Gastrocnemius medialis (tissue), 4 donors: ENCODE data around the gene PPP2R5E. TPM values are rescaled to one million over a fixed set of nuclear protein-coding genes. Genes with fewer than 3 reads are reported as not detected.

ENCODE experiments used
- ATAC-seq, 2 donors: fragments of 150-250 bp; one replicate each; pipeline ENCODE4 v1.9.1; 2016
- DNase-seq, 2 donors: peaks; one replicate each; pipeline ENCODE4 v3.0.0-alpha.2; 2019
- H3K27ac ChIP-seq, 4 donors: fragments of 200-600 bp; sonication (generic); 1 replicate in 1 of 4; 2 replicates in 3 of 4; pipeline ENCODE4 v1.5.1; 2016 to 2018; ENCODE audit warnings: mild to moderate bottlenecking in 2 of 4, moderate library complexity in 1 of 4
- H3K27me3 ChIP-seq, 3 donors: fragments of 200-600 bp; sonication (generic) in 2 of 3; 1 replicate in 1 of 3; 2 replicates in 2 of 3; pipeline versions ENCODE4 v1.5.1 to v1.6.0; 2016 to 2019; ENCODE audit warnings: mild to moderate bottlenecking in 1 of 3, moderate library complexity in 1 of 3
- H3K36me3 ChIP-seq, 2 donors: fragments of 200-600 bp; sonication (generic) in 1 of 2; one replicate each; pipeline ENCODE4 v1.5.1; 2017 to 2018
- H3K4me1 ChIP-seq, 2 donors: fragments of 200-600 bp; sonication (generic) in 1 of 2; one replicate each; pipeline ENCODE4 v1.5.1; 2016 to 2017; ENCODE audit warnings: mild to moderate bottlenecking in 2 of 2
- H3K4me3 ChIP-seq, 4 donors: fragments of 200-600 bp; sonication (generic) in 3 of 4; 1 replicate in 1 of 4; 2 replicates in 3 of 4; pipeline ENCODE4 v1.5.1; 2016 to 2019; ENCODE audit warnings: mild to moderate bottlenecking in 2 of 4
- H3K9me3 ChIP-seq, 3 donors: fragments of 200-600 bp; sonication (generic) in 2 of 3; 1 replicate in 1 of 3; 2 replicates in 2 of 3; pipeline ENCODE4 v1.5.1; 2016 to 2019
- POLR2A ChIP-seq, 2 donors: fragments of 450-650 bp; IDR thresholded peaks; one replicate each; pipeline ENCODE4 v1.6.1; 2017; ENCODE audit warnings: antibody characterized with exemption in 2 of 2, mild to moderate bottlenecking in 2 of 2, moderate library complexity in 2 of 2
- in situ Hi-C, 4 donors: fragments of 200-750 bp; cut with MboI; loops; one replicate each; pipeline versions ENCODE4 v1.15.0 to v1.8.0; 2017; ENCODE audit warnings: low sequenced_read_pairs in 4 of 4
- intact Hi-C: fragments of 100-400 bp; cut with DNase I; formaldehyde crosslinking; loops from one replicate; pipeline ENCODE4 v1.15.1; 2023; ENCODE audit warnings: low total_unique reads
- total RNA-seq, 4 donors: library from RNA; depleted of rRNA; stranded (reverse); fragments of >200 nt; gene quantifications; one replicate each; pipeline versions ENCODE4 v1.1.0 to v1.2.3, GENCODE V29; 2016
- TF ChIP-seq, protein P1 (sequence below), 5 experiments: fragments of 450-650 bp in 3 of 5; fragments of 200-600 bp in 2 of 5; sonication (generic) in 2 of 5; IDR thresholded peaks in 4 of 5; conservative IDR thresholded peaks in 1 of 5; 1 replicate in 4 of 5; 2 replicates in 1 of 5; pipeline ENCODE4 v1.5.1; 2016 to 2019; ENCODE audit warnings: antibody characterized with exemption in 5 of 5, mild to moderate bottlenecking in 3 of 5, moderate library complexity in 3 of 5

The PPP2R5E gene
- total RNA-seq, 4 donors from 2014 or later, result 14.6 to 25.8 (median 22.3) TPM

GRCh38 chr14:63501429-63501828 is 41.7 kb downstream of the PPP2R5E start:
- H3K27ac ChIP-seq, result no peak overlapping the region
- H3K27me3 ChIP-seq, result no peaks in the 10 kb centered on the region
- intact Hi-C loops (no loop called here), in situ Hi-C loops (no loop called here)
- peaks cover 36 to 40% of the 10 kb centered on the region in 2 donors for H3K4me1 ChIP-seq
- H3K36me3 ChIP-seq, result no peaks in the 10 kb centered on the region
- H3K9me3 ChIP-seq, result no peaks in the 10 kb centered on the region
- no peak for TF ChIP-seq POLR2A (IDR thresholded peaks at IDR 0.05)
- TF ChIP-seq, protein P1, sequence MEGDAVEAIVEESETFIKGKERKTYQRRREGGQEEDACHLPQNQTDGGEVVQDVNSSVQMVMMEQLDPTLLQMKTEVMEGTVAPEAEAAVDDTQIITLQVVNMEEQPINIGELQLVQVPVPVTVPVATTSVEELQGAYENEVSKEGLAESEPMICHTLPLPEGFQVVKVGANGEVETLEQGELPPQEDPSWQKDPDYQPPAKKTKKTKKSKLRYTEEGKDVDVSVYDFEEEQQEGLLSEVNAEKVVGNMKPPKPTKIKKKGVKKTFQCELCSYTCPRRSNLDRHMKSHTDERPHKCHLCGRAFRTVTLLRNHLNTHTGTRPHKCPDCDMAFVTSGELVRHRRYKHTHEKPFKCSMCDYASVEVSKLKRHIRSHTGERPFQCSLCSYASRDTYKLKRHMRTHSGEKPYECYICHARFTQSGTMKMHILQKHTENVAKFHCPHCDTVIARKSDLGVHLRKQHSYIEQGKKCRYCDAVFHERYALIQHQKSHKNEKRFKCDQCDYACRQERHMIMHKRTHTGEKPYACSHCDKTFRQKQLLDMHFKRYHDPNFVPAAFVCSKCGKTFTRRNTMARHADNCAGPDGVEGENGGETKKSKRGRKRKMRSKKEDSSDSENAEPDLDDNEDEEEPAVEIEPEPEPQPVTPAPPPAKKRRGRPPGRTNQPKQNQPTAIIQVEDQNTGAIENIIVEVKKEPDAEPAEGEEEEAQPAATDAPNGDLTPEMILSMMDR (IDR thresholded peaks at IDR 0.05 in 4 of 5, conservative IDR thresholded peaks at IDR 0.05 in 1 of 5), result no peak
- no peak for ATAC-seq
- no peak overlapping the region for H3K4me3 ChIP-seq
- DNase-seq, result no peak

DNA sequence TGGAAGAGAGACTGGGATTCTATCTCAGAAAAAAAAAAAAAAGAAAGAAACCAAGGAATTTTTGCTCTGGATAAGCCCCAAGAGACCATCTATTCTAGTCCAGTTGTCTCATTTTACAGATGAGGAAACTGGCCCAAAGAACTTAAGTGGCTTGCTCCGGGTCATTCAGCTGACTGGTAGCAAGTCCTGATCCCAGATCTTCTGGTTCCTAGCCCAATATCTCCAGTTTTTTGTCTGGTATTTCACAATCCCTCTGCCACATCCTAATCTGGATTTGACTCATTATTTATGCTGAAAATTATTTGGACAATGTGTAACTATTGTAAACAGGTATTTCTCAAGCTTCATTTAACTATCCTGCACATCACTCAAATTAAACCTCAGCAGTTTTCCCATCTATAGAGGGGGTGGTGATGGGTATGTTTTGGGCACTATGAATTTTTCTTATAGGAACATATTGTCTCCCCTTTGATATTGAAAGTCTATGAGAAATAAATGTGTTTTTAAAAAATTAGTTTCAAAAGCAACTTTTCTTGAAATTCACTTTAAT is 43.4 kb downstream of the PPP2R5E start:
- Histone ChIP-seq H3K4me3 (no peak overlapping the region), H3K4me1 (peaks cover 43 to 48% of the 10 kb centered on the region in 2 donors), H3K36me3 (no peaks in the 10 kb centered on the region), H3K27ac (peak overlapping the region; percentile 10 to 73 (median 49)), H3K27me3 (no peaks in the 10 kb centered on the region), H3K9me3 (no peaks in the 10 kb centered on the region)
- DNase-seq (peak; percentile 25 to 39), ATAC-seq (peak; percentile 73 to 84)
- in situ Hi-C loops (no loop called here), intact Hi-C loops (no loop called here)
- no peak for TF ChIP-seq POLR2A (IDR thresholded peaks at IDR 0.05)
- TF ChIP-seq, protein P1 (IDR thresholded peaks at IDR 0.05 in 4 of 5, conservative IDR thresholded peaks at IDR 0.05 in 1 of 5), result no peak

GRCh38 chr14:63496837-63497400 is 46.3 kb downstream of the PPP2R5E start:
- ATAC-seq, result no peak
- Histone ChIP-seq H3K4me3 (no peak overlapping the region), H3K4me1 (peaks cover 52 to 59% of the 10 kb centered on the region in 2 donors), H3K27me3 (no peaks in the 10 kb centered on the region), H3K36me3 (no peaks in the 10 kb centered on the region), H3K9me3 (no peaks in the 10 kb centered on the region), H3K27ac (peak overlapping the region in 3 of 4 donors; percentile 9 to 65 (median 30))
- DNase-seq, result no peak
- in situ Hi-C loops (no loop called here), intact Hi-C loops (no loop called here)
- TF ChIP-seq, protein P1 (IDR thresholded peaks at IDR 0.05 in 4 of 5, conservative IDR thresholded peaks at IDR 0.05 in 1 of 5), result no peak
- TF ChIP-seq POLR2A (IDR thresholded peaks at IDR 0.05), result no peak

- no peaks in the 10 kb centered on the region for H3K27me3 ChIP-seq
- ATAC-seq, result peak in 1 of 2 donors; percentile 39
- H3K9me3 ChIP-seq, result no peaks in the 10 kb centered on the region
- in situ Hi-C loops, result no loop called here
- DNase-seq, result no peak
- no peak for TF ChIP-seq POLR2A (IDR thresholded peaks at IDR 0.05)
- TF ChIP-seq, protein P1 (IDR thresholded peaks at IDR 0.05 in 4 of 5, conservative IDR thresholded peaks at IDR 0.05 in 1 of 5), result peak in 1 of 5 experiments; percentile 21
- no peak overlapping the region for H3K27ac ChIP-seq
- no peaks in the 10 kb centered on the region for H3K36me3 ChIP-seq
- H3K4me1 ChIP-seq, result peaks cover 50 to 70% of the 10 kb centered on the region in 2 donors
- intact Hi-C loops, result no loop called here
- H3K4me3 ChIP-seq, result no peak overlapping the region
Observed at GRCh38 chr14:63493246-63493645, 49.9 kb downstream of the PPP2R5E start.
